Tibial nerve (tissue), 4 donors: ENCODE results near the gene KCNMA1. TPM values are rescaled to one million over a fixed set of nuclear protein-coding genes. Genes with fewer than 3 reads are reported as not detected.

Experiments
- DNase-seq, 2 donors: peaks; one replicate each; pipeline ENCODE4 v3.0.0-alpha.2; 2019; ENCODE audit warnings: low spot score in 2 of 2
- H3K27ac ChIP-seq, 4 donors: fragments of 200-600 bp; sonication (generic) in 3 of 4; one replicate each; pipeline ENCODE4 v1.5.1; 2017 to 2019; ENCODE audit warnings: mild to moderate bottlenecking in 1 of 4
- H3K27me3 ChIP-seq, 2 donors: fragments of 200-600 bp; sonication (generic) in 1 of 2; one replicate each; pipeline versions ENCODE4 v1.5.1 to v1.6.0; 2017 to 2019
- H3K36me3 ChIP-seq, 3 donors: fragments of 200-600 bp; sonication (generic); one replicate each; pipeline ENCODE4 v1.5.1; 2018 to 2019
- H3K4me1 ChIP-seq, 4 donors: fragments of 200-600 bp; sonication (generic) in 3 of 4; one replicate each; pipeline ENCODE4 v1.5.1; 2017 to 2019
- H3K4me3 ChIP-seq, 4 donors: fragments of 200-600 bp; sonication (generic) in 3 of 4; one replicate each; pipeline ENCODE4 v1.5.1; 2017 to 2019; ENCODE audit warnings: mild to moderate bottlenecking in 1 of 4, moderate library complexity in 1 of 4
- H3K9me3 ChIP-seq, 4 donors: fragments of 200-600 bp; sonication (generic) in 3 of 4; one replicate each; pipeline ENCODE4 v1.5.1; 2017 to 2019
- CTCF ChIP-seq, 5 experiments: fragments of 200-600 bp in 3 of 5; fragments of 450-650 bp in 2 of 5; sonication (generic) in 3 of 5; IDR thresholded peaks; one replicate each; pipeline ENCODE4 v1.5.1; 2016 to 2019; ENCODE audit warnings: antibody characterized with exemption in 5 of 5, mild to moderate bottlenecking in 3 of 5, moderate library complexity in 2 of 5
- EP300 ChIP-seq, 2 donors: sonication (generic); formaldehyde crosslinking; IDR thresholded peaks; one replicate each; pipeline ENCODE4 v1.6.1; 2017; ENCODE audit warnings: antibody characterized with exemption in 2 of 2, mild to moderate bottlenecking in 1 of 2
- POLR2A ChIP-seq, 2 donors: fragments of 450-650 bp; IDR thresholded peaks; one replicate each; pipeline ENCODE4 v1.6.1; 2017; ENCODE audit warnings: antibody characterized with exemption in 2 of 2, mild to moderate bottlenecking in 2 of 2, moderate library complexity in 2 of 2
- WGBS, 2 donors: methylation state at CpG; one replicate each; pipeline ENCODE4 v1.1.5; 2018; 5-methylcytosine and 5-hydroxymethylcytosine counted together
- total RNA-seq, 4 donors: library from RNA; depleted of rRNA; stranded (reverse); fragments of >200 nt; gene quantifications; one replicate each; pipeline ENCODE4 v1.1.0, GENCODE V29; 2016

The KCNMA1 gene
- total RNA-seq, 4 donors from 2014 or later, result 10.2 to 19.9 (median 13.7) TPM

GRCh38 chr10:77417806-77418640, 219.6 kb downstream of the KCNMA1 start:
- WGBS, 2 donors, result 61 to 65% methylated on average over 11 of the region's 11 CpGs
- DNase-seq, result no peak
- no peaks in the 10 kb centered on the region for H3K36me3 ChIP-seq
- no peaks in the 10 kb centered on the region for H3K27me3 ChIP-seq
- H3K9me3 ChIP-seq, result no peaks in the 10 kb centered on the region
- H3K4me3 ChIP-seq, result no peak overlapping the region
- peak overlapping the region in 3 of 4 donors; percentile 40 to 65 (median 48) for H3K27ac ChIP-seq
- TF ChIP-seq EP300 (IDR thresholded peaks at IDR 0.05) (no peak), POLR2A (IDR thresholded peaks at IDR 0.05) (no peak), CTCF (IDR thresholded peaks at IDR 0.05) (no peak)
- H3K4me1 ChIP-seq, result peaks cover 0 to 17% (median 4%) of the 10 kb centered on the region in 4 donors

DNA sequence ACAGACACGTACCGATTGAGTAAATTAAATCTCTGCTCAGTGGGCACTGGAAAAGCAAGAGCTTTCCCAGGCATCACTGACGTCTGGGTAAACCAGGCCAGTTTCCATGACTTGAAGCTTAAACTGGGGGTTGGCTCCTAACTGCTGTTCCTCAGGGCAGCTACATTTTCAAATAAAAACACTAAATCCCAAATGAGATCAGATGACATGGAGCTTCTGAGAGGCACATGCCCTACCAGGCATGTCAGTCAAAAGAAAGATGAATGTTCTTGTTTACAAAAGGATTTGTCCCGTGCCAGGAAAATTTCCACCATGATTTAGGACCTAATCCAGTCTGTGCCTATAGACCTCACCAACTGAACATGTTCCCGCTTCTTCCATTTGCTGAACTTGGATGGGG, 220.2 kb downstream of the KCNMA1 start:
- WGBS, 2 donors, result 68 to 81% methylated on average over 5 of the region's 5 CpGs
- Histone ChIP-seq H3K4me3 (no peak overlapping the region), H3K27me3 (no peaks in the 10 kb centered on the region), H3K4me1 (peaks cover 0 to 17% (median 4%) of the 10 kb centered on the region in 4 donors), H3K27ac (peak overlapping the region in 3 of 4 donors; percentile 40 to 65 (median 50)), H3K36me3 (no peaks in the 10 kb centered on the region), H3K9me3 (no peaks in the 10 kb centered on the region)
- DNase-seq, result no peak
- TF ChIP-seq POLR2A (IDR thresholded peaks at IDR 0.05), result no peak
- TF ChIP-seq CTCF (IDR thresholded peaks at IDR 0.05), result no peak
- no peak for TF ChIP-seq EP300 (IDR thresholded peaks at IDR 0.05)

- Histone ChIP-seq H3K27ac (peak overlapping the region in 1 of 4 donors; percentile 50), H3K27me3 (no peaks in the 10 kb centered on the region), H3K9me3 (no peaks in the 10 kb centered on the region), H3K4me1 (peaks cover 0 to 17% (median 4%) of the 10 kb centered on the region in 4 donors), H3K4me3 (no peak overlapping the region), H3K36me3 (no peaks in the 10 kb centered on the region)
- TF ChIP-seq POLR2A (IDR thresholded peaks at IDR 0.05) (no peak), EP300 (IDR thresholded peaks at IDR 0.05) (no peak), CTCF (IDR thresholded peaks at IDR 0.05) (no peak)
- 68 to 74% methylated on average over 14 of the region's 14 CpGs for WGBS, 2 donors
- no peak for DNase-seq
Observed at GRCh38 chr10:77416311-77417135, 221.1 kb downstream of the KCNMA1 start.

DNA sequence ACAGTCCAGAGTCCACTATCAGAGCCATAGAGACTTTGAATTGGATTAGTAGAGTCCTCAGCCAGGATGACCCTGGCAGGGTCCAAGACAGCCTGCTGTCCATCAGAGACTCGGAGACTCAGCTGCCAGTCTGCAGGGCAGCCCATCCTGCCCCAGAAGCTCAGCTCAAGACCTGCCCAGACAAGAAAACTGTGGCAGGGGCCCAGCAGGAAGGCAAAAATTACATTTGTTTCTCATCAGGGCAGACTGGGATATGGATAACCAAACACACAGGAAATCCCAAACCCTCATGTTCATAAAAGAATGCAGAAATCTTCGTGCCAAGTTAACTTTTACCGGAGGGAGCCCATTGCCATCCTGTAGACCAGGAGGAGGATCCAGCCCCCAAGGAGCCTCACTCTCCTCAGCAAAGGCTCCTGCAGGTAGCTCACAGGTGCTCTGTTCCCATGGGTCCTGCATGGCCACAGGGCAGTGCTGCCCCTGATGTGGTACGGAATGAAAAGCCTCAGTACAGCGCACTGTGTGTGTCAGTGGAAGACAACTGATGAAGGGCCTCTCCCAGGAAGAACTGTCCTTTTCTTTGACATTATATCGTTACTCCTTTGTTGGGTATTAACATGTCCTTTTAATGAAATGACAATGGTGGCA, 222.2 kb downstream of the KCNMA1 start:
- Histone ChIP-seq H3K9me3 (no peaks in the 10 kb centered on the region), H3K27ac (peak overlapping the region in 1 of 4 donors; percentile 17), H3K27me3 (no peaks in the 10 kb centered on the region), H3K4me1 (peaks cover 0 to 17% (median 4%) of the 10 kb centered on the region in 4 donors), H3K36me3 (no peaks in the 10 kb centered on the region), H3K4me3 (no peak overlapping the region)
- TF ChIP-seq CTCF (IDR thresholded peaks at IDR 0.05) (no peak), POLR2A (IDR thresholded peaks at IDR 0.05) (no peak), EP300 (IDR thresholded peaks at IDR 0.05) (no peak)
- DNase-seq, result no peak
- 63 to 76% methylated on average over 6 of the region's 6 CpGs for WGBS, 2 donors
